ENCODE results near the gene TNNC1. TPM values are rescaled to one million over a fixed set of nuclear protein-coding genes. Genes with fewer than 3 reads are reported as not detected.

The TNNC1 gene
- total RNA-seq, 1 experiment from 2014 or later: 5.6 TPM

GRCh38 chr3:52463416-52463815 lies 9.6 kb upstream of the TNNC1 start:
- H3K4me1 ChIP-seq (ENCODE audit: insufficient read depth, low read length): no peaks in the 10 kb centered on the region
- WGBS (ENCODE audit: extremely low coverage, insufficient read length, low lambda C conversion rate): no CpG with 5 or more reads among the region's 5 CpGs
- H2AFZ ChIP-seq (ENCODE audit: low read length): no peak overlapping the region
- no peaks in the 10 kb centered on the region for H4K20me1 ChIP-seq (ENCODE audit: control insufficient read depth, insufficient read depth, insufficient read length)
- no peak overlapping the region for H2BK12ac ChIP-seq (ENCODE audit: insufficient read length, low read depth, low read length)
- H2BK15ac ChIP-seq (ENCODE audit: low read depth, low read length): no peak overlapping the region
- H3K23me2 ChIP-seq (ENCODE audit: insufficient read length, low read depth, low read length, poor library complexity, severe bottlenecking): no peaks in the 10 kb centered on the region
- no peaks in the 10 kb centered on the region for H3K27me3 Mint-ChIP-seq (ENCODE audit: low read depth)
- H3K4me1 Mint-ChIP-seq: peaks cover under 1 to 4% of the 10 kb centered on the region in 2 experiments; a peak in 3 of 4 replicates
- H3K79me2 ChIP-seq (ENCODE audit: insufficient read depth, low read length): no peaks in the 10 kb centered on the region
- H3K4me3 Mint-ChIP-seq: no peak overlapping the region
- DNase-seq: no peak
- no peaks in the 10 kb centered on the region for H3K9me3 Mint-ChIP-seq
- H4K91ac ChIP-seq (ENCODE audit: insufficient read length, low read depth, low read length): no peak overlapping the region
- H3K27ac Mint-ChIP-seq: no peak overlapping the region
- no peak for TF ChIP-seq CTCF (conservative IDR thresholded peaks at IDR 0.05)
- no peaks in the 10 kb centered on the region for H3K9me3 ChIP-seq (ENCODE audit: control insufficient read depth, low read depth, low read length)
- H4K5ac ChIP-seq (ENCODE audit: insufficient read length, low read depth, low read length): no peak overlapping the region
- H3K4me2 ChIP-seq (ENCODE audit: insufficient read depth, insufficient read length, low read length): no peak overlapping the region
- no peak overlapping the region for H2BK120ac ChIP-seq (ENCODE audit: low read depth, low read length, poor library complexity, severe bottlenecking)
- no peak overlapping the region for H2AK5ac ChIP-seq (ENCODE audit: insufficient read length, low read length)
- no peak overlapping the region for H3K27ac ChIP-seq (ENCODE audit: insufficient read length, low read depth, low read length)
- H3K79me1 ChIP-seq (ENCODE audit: insufficient read depth, low read depth, low read length, poor library complexity, severe bottlenecking): peaks cover 5% of the 10 kb centered on the region
- H3K36me3 Mint-ChIP-seq (ENCODE audit: insufficient read depth in 1 of 3, low read depth in 3 of 3): peaks cover 24 to 64% (median 63%) of the 10 kb centered on the region in 3 experiments; a peak in 6 of 7 replicates
- H3T11ph ChIP-seq (ENCODE audit: low read length): no peak overlapping the region
- no peak overlapping the region for H3K56ac ChIP-seq (ENCODE audit: insufficient read length, low read depth, low read length)
- H2BK5ac ChIP-seq (ENCODE audit: insufficient read length, low read length): no peak overlapping the region
- H3K18ac ChIP-seq (ENCODE audit: insufficient read length, low read depth, low read length): no peak overlapping the region
- no peaks in the 10 kb centered on the region for H3K27me3 ChIP-seq (ENCODE audit: insufficient read depth, low read length)
- no peak overlapping the region for H3K4ac ChIP-seq (ENCODE audit: low read depth, low read length)
- no peak overlapping the region for H3K9ac ChIP-seq (ENCODE audit: extremely low read depth, insufficient read length, low read length)
- H4K8ac ChIP-seq (replicated peaks; ENCODE audit: insufficient read length, low read depth, low read length): no peak overlapping the region
- no peak overlapping the region for H3K14ac ChIP-seq (ENCODE audit: insufficient read depth, low read length)
- H2BK20ac ChIP-seq (ENCODE audit: low read depth, low read length, poor library complexity, severe bottlenecking): no peak overlapping the region
- no peak overlapping the region for H3K23ac ChIP-seq (ENCODE audit: insufficient read length, low read depth, low read length)
